Measurements from ENCODE around the gene MORN1. TPM values are rescaled to one million over a fixed set of nuclear protein-coding genes. Genes with fewer than 3 reads are reported as not detected.

Gene MORN1
- total RNA-seq, 4 donors from 2014 or later = 0.59 to 20.0 (median 9.5) TPM

GRCh38 chr1:2409745-2410144, 18.4 kb upstream of the MORN1 start:
- intact Hi-C loops (cut with DNase I; ENCODE audit: low total_unique reads) = loop anchor here (5.0 to 10.0 kb wide), 3 partner anchors 138 to 1015 kb away; no protein-coding TSS in a partner anchor
- Histone ChIP-seq H3K4me3 (no peak overlapping the region), H3K27me3 (no peaks in the 10 kb centered on the region), H3K36me3 (no peaks in the 10 kb centered on the region), H3K9me3 (no peaks in the 10 kb centered on the region), H3K4me1 (peaks cover 0 to 21% of the 10 kb centered on the region in 2 donors), H3K27ac (no peak overlapping the region)
- DNase-seq = no peak
- TF ChIP-seq CTCF (IDR thresholded peaks at IDR 0.05) = no peak
- TF ChIP-seq POLR2A (IDR thresholded peaks at IDR 0.05) = no peak

DNA sequence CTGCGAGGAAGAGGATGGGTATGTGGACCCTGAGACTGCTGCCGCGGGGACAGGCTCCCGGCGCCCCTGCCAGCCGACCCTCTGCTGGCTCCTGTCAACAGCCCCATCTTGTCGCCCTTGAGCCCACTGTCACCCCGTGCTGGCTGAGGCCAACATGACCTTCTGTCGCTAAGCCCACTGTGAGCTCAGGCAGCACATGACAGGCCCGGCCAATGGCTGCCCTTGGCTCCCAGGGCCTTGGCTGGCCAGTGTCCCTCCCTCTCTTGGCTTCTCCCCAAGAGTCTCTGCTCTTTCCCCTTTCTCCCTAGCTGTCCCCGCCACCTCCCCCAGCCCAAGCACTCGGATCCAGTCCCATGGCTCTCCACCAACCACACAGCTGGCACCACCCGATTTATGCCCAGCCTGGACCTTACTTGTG, 17.5 kb upstream of the MORN1 start:
- H3K36me3 ChIP-seq = no peaks in the 10 kb centered on the region

GRCh38 chr1:2408456-2408855, 17.1 kb upstream of the MORN1 start:
- Histone ChIP-seq H3K4me3 (no peak overlapping the region), H3K27ac (no peak overlapping the region), H3K36me3 (no peaks in the 10 kb centered on the region), H3K4me1 (peaks cover 0 to 11% of the 10 kb centered on the region in 2 donors), H3K9me3 (no peaks in the 10 kb centered on the region), H3K27me3 (no peaks in the 10 kb centered on the region)
- no peak for TF ChIP-seq CTCF (IDR thresholded peaks at IDR 0.05)
- intact Hi-C loops (cut with DNase I; ENCODE audit: low total_unique reads) = no loop called here
- no peak for DNase-seq

More for the DNA sequence above, 17.5 kb upstream of the MORN1 start:
- TF ChIP-seq POLR2A (IDR thresholded peaks at IDR 0.05) (no peak), CTCF (IDR thresholded peaks at IDR 0.05) (no peak)
- Histone ChIP-seq H3K4me1 (peaks cover 0 to 15% of the 10 kb centered on the region in 2 donors), H3K9me3 (no peaks in the 10 kb centered on the region), H3K4me3 (no peak overlapping the region), H3K27me3 (no peaks in the 10 kb centered on the region), H3K27ac (no peak overlapping the region)
- DNase-seq = no peak
- intact Hi-C loops (cut with DNase I; ENCODE audit: low total_unique reads) = no loop called here

GRCh38 chr1:2407991-2408275, 16.6 kb upstream of the MORN1 start:
- H3K27ac ChIP-seq = no peak overlapping the region
- no peaks in the 10 kb centered on the region for H3K27me3 ChIP-seq
- DNase-seq = no peak
- H3K4me1 ChIP-seq = peaks cover 0 to 5% of the 10 kb centered on the region in 2 donors
- intact Hi-C loops (cut with DNase I; ENCODE audit: low total_unique reads) = no loop called here
- TF ChIP-seq POLR2A (IDR thresholded peaks at IDR 0.05) (no peak), CTCF (IDR thresholded peaks at IDR 0.05) (no peak)
- no peak overlapping the region for H3K4me3 ChIP-seq
- H3K36me3 ChIP-seq = no peaks in the 10 kb centered on the region
- no peaks in the 10 kb centered on the region for H3K9me3 ChIP-seq

GRCh38 chr1:2407166-2407990, 16.0 kb upstream of the MORN1 start:
- no peak for TF ChIP-seq POLR2A (IDR thresholded peaks at IDR 0.05)
- TF ChIP-seq CTCF (IDR thresholded peaks at IDR 0.05) = no peak
- DNase-seq = no peak
- H3K4me1 ChIP-seq = peaks cover 0 to 5% of the 10 kb centered on the region in 2 donors
- H3K27ac ChIP-seq = no peak overlapping the region
- no peaks in the 10 kb centered on the region for H3K27me3 ChIP-seq
- no peaks in the 10 kb centered on the region for H3K9me3 ChIP-seq
- no peaks in the 10 kb centered on the region for H3K36me3 ChIP-seq
- H3K4me3 ChIP-seq = no peak overlapping the region
- intact Hi-C loops (cut with DNase I; ENCODE audit: low total_unique reads) = no loop called here

All from uterus (tissue), 4 donors.